ENCODE data around the gene ZNF793. TPM values are rescaled to one million over a fixed set of nuclear protein-coding genes. Genes with fewer than 3 reads are reported as not detected.

The ZNF793 gene
- total and polyA plus RNA-seq, 9 of the 15 experiments (the other 6 are each of a cell fraction or from before 2014, with no cell fraction given) = 0.02 to 0.04 (median 0.03) TPM; not detected in 6

DNA sequence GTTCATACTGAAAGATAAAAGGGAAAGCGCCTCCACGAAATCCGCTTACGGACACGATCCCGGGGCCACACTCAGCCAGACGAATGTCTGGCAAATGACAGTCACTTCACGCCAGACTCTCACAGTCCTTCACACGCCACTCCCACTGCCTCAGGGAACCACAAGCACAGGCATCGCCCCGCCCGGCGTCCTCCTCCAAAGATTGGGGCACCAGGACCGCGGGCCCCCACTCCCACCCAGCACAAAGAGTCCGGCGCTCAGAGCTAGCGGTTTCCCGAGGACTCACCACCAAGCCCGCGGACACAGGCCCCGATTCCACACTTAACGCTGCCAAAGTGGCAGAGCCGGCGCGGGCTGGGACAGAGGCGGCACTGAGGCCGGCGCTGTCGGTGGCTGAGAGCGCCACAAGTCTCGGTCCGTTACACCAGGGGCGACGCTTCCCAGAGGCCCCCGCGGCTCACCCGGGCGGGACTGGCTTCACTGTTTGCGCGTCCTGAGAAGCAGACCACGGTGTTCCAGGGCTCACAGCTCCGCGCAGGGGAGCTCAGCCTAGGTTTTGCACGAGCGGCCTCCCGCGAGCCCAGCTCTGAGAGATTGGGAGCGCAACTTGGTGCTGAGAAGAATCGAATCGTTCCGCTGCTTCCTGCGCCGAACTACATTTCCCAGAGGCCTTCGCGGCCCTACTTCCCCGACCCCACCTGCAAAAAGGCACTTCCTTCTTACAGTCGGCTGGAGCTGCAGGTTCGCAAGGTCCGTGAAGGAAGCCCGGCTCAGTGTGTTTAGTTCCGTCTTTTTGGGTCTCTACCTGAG, 39.7 kb upstream of the ZNF793 start, which contains the start of gene ZNF569 (continued):
- no peak for TF ChIP-seq U2AF2 (optimal IDR thresholded peaks at IDR 0.05; ENCODE audit: low read depth, low read length)
- TF ChIP-seq KLF16 (IDR thresholded peaks at IDR 0.05) = no peak
- no peak for TF ChIP-seq SMARCE1 (IDR thresholded peaks at IDR 0.05)
- TF ChIP-seq ZNF507 (tag; conservative IDR thresholded peaks at IDR 0.05) = no peak
- TF ChIP-seq RBM15 (IDR thresholded peaks at IDR 0.05; ENCODE audit: insufficient read depth, low read length) = no peak
- TF ChIP-seq DNMT1 (IDR thresholded peaks at IDR 0.05) = no peak
- TF ChIP-seq CREB3L1 (IDR thresholded peaks at IDR 0.05; ENCODE audit: borderline replicate concordance, low read depth) = peak; percentile 77; the same call in 1 of the 2 replicates
- no peak for TF ChIP-seq ZNF3 (CRISPR knock-in tag; IDR thresholded peaks at IDR 0.05)
- TF ChIP-seq POLR3A (IDR thresholded peaks at IDR 0.05; ENCODE audit: borderline replicate concordance, extremely low read depth, insufficient read depth, insufficient read length) = no peak
- 0 out of 4 replicates have a peak, but pooled peaks of 1 of the 2 experiments have one; percentile 42 for TF ChIP-seq NONO (IDR thresholded peaks at IDR 0.05; ENCODE audit: low read depth in 2 of 2, low read length in 1 of 2)
- TF ChIP-seq NR4A1 (CRISPR knock-in tag; IDR thresholded peaks at IDR 0.05) = no peak
- no peak for TF ChIP-seq NR4A1 (tag; IDR thresholded peaks at IDR 0.05)
- TF ChIP-seq C11orf30 (IDR thresholded peaks at IDR 0.05; ENCODE audit: low read depth) = peak; percentile 29
- TF ChIP-seq, protein P1, sequence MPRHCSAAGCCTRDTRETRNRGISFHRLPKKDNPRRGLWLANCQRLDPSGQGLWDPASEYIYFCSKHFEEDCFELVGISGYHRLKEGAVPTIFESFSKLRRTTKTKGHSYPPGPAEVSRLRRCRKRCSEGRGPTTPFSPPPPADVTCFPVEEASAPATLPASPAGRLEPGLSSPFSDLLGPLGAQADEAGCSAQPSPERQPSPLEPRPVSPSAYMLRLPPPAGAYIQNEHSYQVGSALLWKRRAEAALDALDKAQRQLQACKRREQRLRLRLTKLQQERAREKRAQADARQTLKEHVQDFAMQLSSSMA (CRISPR knock-in tag; IDR thresholded peaks at IDR 0.05) = no peak
- TF ChIP-seq CBX3 (IDR thresholded peaks at IDR 0.05; ENCODE audit: borderline replicate concordance in 1 of 2, low read length in 2 of 2) = peak in 1 of 2 experiments; percentile 86; a peak in 2 of 3 replicates
- no peak for TF ChIP-seq TEAD4 (IDR thresholded peaks at IDR 0.05; ENCODE audit: low read length)
- TF ChIP-seq TEAD4 (CRISPR knock-in tag; IDR thresholded peaks at IDR 0.05; ENCODE audit: borderline replicate concordance) = no peak
- no peak for TF ChIP-seq RBBP5 (IDR thresholded peaks at IDR 0.05; ENCODE audit: borderline replicate concordance, insufficient read depth, low read length, poor library complexity, severe bottlenecking)
- peak; percentile 49 for TF ChIP-seq TAF1 (IDR thresholded peaks at IDR 0.05; ENCODE audit: control insufficient read depth, extremely low read depth, insufficient read depth, low read length, severe bottlenecking)
- no peak for TF ChIP-seq ZC3H4 (CRISPR knock-in tag; IDR thresholded peaks at IDR 0.05; ENCODE audit: borderline replicate concordance)
- no peak for TF ChIP-seq NCOR1 (IDR thresholded peaks at IDR 0.05)
- no peak for TF ChIP-seq ZC3H11A (IDR thresholded peaks at IDR 0.05; ENCODE audit: low read depth, low read length)
- TF ChIP-seq POLR2A (conservative IDR thresholded peaks at IDR 0.05) = peak; percentile 72
- TF ChIP-seq ZNF24 (IDR thresholded peaks at IDR 0.05) = no peak
- TF ChIP-seq, protein P2, sequence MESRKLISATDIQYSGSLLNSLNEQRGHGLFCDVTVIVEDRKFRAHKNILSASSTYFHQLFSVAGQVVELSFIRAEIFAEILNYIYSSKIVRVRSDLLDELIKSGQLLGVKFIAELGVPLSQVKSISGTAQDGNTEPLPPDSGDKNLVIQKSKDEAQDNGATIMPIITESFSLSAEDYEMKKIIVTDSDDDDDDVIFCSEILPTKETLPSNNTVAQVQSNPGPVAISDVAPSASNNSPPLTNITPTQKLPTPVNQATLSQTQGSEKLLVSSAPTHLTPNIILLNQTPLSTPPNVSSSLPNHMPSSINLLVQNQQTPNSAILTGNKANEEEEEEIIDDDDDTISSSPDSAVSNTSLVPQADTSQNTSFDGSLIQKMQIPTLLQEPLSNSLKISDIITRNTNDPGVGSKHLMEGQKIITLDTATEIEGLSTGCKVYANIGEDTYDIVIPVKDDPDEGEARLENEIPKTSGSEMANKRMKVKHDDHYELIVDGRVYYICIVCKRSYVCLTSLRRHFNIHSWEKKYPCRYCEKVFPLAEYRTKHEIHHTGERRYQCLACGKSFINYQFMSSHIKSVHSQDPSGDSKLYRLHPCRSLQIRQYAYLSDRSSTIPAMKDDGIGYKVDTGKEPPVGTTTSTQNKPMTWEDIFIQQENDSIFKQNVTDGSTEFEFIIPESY (CRISPR knock-in tag; IDR thresholded peaks at IDR 0.05) = no peak

All from K562 (cell line).